ENCODE data around the gene MSANTD2.

The MSANTD2 gene

DNA sequence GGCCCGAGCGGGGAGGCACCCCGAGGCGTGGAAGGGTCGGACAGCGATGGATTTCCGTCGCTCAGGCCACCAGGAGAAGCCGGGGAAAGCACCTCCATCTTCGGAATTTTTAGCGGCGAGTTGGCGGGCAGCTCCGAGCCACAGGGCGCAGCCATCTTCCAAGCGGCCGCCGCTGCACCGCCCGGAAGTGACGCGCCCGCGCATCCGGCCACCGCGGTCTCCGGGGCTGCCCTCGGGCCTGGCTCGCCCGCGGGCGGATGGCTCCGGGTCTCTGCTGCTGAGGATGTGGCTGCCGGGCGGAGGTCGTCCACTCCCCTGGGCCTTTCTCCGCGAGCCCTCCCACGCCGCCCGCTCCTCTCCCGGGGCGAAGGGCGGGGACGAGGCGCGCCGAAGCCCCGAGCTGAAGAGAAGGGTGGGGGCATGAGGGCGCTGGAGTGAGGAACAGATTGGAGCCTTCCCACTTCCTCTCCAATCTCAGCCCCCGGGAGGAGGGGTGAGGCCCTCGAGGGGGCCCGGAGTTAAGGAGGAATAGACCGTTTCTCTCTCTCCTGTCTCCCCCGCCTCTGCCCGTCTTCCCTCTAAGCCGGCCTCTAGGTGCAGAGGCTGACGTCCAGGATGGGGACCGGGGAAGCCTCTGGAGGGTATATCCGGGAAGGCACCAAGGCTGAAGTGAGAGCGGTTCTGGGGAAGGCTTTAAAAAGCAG, at the start of gene MSANTD2:
MSANTD2 (minus strand) TSS at position 181 of the 704 bp plus-strand sequence; CDS start at position 155, 26 bp downstream.
- DNase-seq, result peak; percentile 78

DNA sequence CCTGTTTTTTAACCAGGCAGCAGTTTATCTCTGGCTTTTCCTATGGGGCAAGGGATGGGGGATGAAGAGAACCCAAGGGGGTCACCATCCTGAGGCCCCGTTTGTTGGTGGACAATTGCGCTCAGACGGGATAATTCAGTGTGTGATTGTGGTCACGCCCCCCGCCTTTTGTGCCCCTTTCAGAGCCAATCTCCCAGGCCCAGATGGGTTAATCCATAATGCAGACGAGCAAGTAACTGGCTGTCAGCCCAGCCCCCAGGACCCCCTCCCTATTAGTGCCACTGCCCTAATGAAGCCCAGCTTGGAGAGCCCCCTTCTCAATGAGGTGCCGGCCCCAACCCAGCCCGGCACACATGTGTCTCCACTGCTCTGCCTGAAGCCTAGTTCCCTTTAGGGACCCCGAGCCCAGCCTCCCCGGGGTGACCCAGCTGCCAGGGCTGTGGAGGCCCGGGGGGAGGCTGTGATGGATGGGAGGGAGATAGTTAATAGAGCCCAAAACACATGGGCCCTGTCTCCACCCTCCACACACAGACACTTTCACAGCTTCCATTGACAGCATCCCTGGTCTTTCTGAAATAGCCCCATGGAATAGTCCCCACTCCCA, 46.0 kb upstream of the MSANTD2 start:
- no peak for DNase-seq

DNA sequence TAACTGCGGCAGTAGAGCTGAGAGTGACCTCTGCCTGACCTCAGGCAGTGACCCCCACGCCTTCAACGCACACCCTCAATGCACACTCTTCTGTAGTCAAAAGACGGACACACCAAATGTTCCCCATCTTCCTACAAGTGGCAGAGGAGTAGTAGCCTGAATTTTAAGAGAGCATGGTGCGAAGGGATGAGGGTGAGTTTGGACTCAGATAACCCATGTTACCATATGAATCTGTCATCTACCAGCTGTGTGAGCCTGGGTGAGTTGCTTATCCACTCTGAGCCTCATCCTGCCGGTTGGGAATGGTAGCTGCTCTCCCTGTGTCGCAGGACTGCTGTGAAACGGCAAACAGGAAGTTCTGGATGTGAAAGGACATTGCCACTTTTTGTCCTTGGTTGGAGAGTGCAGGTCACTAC, 44.5 kb upstream of the MSANTD2 start:
- DNase-seq, result no peak

DNA sequence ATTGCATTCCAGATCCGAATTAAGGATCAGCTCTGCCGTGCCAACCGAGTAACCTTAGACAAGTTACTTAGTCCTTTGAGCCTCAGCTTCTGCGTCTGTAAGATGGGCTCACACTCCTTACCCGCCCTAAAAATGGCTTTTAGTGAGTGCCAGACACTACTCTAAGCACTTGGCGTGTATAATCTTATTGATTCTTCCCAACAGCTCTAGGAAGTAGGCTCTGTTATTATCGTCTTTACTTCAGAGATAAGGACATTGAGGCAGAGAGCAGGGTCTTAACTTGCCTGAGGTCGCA, 43.4 kb upstream of the MSANTD2 start:
- no peak for DNase-seq

DNA sequence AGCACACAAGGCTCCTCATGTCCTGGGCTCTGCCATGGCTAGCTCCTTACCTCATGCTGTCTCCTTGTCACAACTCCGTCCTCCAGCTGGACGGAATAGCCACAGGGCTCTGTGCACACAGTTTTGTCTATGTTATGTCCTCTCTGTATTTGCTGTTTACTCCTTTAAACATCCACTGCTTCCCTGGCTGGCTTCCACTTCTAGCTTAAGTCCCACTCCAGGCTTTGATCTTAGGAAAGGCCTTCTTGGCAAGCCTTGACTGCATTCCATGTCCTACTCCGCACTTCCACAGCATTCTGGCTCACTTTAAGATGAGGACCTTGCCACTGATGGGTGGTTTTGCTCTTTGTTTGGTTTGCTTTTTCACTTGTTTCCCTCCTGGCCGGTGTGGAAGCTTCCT, 42.1 kb upstream of the MSANTD2 start:
- DNase-seq, result no peak

DNA sequence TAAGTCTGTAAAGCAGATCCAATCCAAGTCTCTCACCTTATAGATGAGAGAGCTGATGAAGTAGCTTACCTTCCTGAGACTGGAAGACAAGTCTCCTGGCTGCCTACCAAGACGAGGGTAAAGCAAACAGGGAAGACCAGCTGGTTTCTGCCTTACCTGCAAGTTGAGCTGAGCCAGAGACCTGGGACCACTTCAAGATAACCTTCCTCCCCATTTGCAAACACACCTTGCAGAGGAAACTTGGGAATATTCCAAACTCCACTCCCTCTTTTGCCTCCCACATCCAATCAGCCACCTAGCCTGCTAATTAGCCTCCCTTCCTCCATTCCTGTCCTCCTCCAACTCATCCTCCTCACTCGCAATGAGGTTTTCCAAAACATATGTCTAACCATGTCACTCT, 41.6 kb upstream of the MSANTD2 start:
- DNase-seq, result no peak

DNA sequence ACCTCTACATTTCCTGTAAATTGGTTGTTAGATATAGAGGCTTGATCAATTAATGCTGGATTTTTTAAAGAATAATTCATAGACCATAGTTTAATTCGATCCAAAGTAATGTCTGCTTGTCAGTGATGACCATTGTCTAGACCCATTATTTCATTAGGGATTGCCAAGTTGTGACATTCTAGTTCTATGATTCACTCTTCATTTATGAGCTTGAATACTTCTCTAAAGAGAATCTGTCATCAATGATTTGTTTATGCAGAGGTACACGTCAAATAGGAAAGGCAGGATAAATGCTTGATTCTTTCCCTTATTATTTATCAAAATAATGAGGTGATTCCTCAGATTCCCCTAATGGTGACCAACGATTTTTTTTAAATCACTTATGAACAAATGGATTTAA, 41.0 kb upstream of the MSANTD2 start:
- DNase-seq, result no peak

DNA sequence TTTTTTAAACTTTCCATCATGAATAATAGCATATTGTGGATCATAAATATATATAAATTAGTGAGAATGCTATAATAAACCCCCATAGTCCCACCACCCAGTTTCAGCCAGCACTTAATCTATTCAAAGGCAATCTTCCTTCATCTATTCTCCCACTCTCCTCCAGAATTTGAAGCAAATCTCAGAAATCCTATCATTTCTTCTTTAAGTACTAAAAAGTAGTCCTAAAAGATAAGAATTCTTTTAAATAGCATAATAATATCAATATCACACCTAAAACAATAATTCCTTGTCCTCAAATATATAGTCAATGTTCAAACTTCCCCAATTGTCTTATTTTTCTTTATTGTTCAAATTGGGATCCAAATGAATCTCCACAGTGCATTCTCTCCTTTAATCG, 40.5 kb upstream of the MSANTD2 start:
- DNase-seq, result no peak

DNA sequence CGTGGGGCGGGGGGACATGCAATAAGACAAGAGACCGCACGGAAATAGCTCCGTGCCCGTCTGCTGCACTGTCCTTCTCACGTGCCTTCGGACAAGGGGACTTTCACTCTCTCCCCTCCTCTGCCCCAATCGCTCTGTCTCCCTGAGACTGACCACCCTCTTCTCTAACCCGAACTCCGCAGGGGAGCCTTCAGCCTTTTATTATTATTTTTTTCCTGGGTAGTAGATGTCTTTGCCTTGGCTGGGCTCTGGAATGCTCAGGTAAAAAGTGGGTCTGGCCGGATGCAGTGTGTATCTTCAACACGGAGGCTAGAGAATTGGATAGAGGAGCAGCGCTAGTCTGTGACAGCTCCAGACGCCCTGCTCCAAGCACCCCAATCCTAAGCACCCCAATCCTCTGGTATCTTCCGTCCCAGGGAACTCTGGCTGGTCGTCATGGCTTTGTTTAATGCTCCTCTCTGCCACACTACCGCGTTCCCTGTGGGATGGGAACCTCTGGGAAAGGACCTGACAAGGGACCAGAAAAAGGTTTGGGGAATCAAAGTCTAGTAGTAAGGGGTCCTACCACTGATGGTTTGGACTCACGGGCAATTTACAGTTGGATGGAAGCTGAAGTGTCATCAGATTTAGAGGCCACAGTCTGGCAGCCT, 39.9 kb upstream of the MSANTD2 start:
- no peak for DNase-seq

DNA sequence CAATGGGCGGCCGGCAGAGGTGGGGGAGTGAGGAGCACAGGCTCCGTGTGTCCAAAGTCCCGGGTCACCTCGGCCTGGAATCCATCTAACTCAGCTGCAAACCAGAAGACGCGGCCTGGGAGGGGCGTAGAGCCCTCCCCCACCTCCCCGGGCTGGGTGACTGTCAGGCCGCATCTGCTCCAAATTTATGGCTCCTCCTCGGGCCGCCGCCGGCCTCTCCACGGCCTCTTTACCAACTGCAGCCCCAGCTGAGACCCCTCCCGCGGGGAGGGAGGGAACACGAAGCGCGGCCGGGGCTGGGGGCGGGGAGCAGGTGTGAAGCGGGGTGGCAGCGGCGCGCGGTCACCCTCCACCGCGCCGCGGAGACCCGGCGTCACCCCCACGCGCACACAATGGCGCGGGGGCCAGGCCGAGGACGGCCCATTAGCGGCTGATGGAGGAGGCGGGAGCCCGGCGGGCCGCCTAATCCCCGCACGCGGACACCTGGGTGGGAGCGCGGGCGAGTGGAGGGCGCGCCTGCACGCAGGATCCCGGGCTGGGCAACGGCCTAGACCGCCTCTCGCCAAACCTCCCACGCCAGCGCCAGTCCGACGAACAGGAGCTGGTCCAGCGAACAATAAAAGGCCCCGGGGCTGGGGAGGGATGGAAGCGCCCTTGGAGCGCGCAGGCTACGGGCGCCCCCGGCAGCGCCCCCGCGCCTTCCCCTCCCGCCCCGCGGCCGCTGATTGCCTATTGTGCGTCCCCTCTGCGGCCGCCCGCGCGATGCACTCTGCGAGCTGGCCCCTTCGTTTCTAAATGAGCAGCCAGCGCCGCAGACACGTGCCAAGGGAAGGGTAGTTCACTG, 39.1 kb upstream of the MSANTD2 start:
- no peak for DNase-seq

DNA sequence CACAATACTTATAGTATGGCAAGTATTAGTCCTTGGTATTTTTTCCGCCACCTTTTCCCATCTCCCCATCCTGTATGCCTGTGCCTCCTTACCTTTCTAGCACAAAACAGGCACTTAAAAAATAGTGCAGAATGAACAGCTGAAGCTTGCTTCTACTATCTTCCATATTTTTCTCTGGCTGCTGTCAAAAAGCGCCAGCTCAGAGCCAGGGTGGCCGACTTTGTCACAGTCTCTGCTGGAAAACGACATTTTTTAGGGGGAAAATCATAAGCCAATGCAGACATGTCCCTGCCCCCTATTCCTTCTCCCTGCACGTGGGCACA, 38.6 kb upstream of the MSANTD2 start:
- no peak for DNase-seq

DNA sequence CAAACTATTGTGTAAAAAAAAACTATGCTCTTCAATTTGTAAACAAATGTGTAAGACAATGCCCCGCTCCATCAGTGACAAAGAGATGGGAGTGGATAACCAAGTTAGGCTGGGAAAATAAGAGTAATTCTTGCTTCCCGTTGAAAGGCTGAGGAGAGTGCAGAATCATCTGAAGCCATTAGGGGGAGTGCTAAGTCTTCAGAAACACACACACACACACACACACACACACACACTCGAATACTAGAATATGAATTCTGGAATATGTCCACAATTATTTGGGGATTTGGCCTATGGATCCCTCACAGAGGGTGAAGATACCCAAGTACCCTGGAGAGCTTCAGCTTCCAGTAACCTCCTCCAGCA, 37.3 kb upstream of the MSANTD2 start:
- no peak for DNase-seq

DNA sequence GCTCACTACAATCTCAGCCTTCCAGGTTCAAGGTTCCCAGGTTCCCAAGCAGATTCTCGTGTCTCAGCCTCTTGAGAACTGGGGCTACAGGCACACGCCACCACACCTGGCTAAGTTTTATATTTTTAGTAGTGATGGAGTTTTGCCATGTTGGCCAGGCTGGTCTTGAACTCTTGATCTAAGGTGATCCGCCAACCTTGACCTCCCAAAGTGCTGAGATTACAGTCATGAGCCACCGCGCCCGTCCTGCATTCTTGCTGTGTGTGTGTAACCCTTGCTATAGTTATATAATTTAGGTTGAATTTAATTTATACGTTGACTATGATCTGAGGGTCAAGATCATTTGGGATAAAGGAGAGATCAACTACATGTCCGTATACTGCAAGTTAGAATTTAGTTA, 35.7 kb upstream of the MSANTD2 start:
- DNase-seq, result no peak

DNA sequence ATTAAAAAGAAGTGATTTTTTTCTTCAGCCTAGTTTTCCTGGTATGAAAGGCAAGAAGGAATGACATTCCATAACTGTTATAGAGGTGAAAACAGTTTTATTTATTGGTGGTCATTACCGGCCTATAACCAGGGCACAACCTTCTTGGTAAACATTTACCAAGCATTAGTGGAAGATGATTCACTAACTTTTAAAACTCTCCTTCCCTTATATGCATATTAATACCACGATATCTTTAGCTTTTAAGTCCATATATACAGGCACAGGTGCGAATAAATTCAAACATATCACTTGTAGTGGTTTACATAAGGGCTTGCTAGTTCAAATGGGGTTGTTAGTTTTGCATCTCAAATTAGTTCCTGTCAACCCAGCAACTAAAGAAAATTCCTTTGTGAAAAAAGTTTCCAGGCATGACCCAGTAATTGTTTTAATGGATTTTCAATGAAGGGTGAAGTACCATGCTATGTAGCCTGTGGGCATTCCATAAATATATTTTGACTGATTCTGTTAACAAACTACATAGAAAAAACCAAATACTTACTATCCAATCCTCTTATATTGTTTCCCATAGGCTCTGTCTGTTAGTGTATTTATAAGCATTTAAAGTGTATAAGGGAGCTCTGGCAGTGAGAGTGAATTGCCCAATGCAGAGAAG, 34.4 kb upstream of the MSANTD2 start:
- DNase-seq, result no peak

DNA sequence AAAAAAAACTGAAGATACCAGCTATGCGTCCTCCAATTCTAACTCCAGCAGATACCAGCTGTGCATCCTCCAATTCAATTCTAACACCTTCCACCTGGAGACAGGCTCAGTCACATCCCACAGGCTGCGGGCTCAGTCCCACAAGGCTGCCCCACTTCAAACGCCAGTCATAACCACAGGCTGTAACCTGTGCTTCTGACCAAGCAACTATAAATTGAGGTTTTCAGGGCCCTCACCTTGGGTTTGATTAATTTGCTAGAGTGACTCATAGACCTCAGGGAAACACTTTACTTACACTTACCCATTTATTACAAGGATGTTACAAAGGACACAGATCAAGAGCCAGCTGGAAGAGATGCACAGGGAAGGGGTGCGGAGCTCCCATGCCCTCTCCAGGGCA, 32.4 kb upstream of the MSANTD2 start:
- DNase-seq, result no peak

DNA sequence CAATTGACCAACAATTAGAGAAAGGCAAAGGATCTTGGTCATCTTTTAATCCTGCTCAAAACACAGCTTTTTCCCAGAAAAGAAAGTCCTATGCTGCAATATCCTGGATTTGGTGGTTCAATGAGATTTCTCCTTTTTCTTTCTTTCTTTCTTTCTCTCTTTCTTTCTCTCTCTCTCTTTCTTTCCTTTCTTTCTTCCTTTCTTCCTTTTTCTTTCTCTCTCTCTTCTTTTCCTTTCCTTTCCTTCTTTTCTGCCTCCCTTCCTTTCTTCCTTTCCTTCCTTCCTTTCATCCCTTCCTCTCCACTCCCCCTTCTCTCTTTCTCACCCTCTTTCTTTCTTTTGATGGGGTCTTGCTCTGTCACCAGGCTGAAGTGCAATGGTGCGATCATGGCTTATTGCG, 31.7 kb upstream of the MSANTD2 start:
- no peak for DNase-seq

DNA sequence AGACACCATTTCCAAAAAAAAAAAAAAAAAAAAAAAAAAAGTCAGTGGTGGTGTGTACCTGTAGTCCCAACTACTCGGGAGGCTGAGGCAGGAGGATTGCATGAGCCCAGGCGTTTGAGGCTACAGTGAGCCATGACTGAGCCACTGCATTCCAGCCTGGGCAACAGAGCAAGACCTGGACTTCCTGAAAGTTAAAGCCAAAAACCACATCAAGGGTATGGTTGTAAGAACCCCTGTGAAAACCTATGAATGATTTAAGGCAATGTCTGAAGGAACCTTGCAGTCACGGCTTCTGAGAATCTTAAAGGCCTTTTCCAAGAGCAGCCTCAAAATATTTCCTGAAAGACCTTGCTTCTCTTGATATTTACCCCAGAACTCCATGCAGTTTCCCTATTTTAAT, 30.5 kb upstream of the MSANTD2 start:
- no peak for DNase-seq

DNA sequence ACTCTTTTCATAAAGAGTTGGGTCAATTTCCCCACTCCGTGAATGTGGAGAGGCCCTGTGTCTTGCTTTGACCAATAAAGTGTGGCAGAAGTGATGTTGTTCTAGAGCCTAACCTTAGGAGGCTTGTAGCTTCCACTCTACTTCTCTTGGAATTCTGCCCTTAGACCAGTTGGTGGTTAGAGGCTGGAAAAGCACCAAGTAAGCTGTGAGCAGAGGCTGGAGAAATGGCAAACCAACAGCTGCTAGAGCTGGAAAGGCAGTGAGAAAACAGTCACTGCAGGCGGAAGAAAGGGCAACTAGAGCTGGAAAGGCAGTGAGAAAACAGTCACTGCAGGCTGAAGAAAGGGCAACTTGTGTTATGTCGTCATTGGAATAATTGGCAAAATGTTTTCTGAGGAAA, 29.8 kb upstream of the MSANTD2 start:
- DNase-seq, result no peak

DNA sequence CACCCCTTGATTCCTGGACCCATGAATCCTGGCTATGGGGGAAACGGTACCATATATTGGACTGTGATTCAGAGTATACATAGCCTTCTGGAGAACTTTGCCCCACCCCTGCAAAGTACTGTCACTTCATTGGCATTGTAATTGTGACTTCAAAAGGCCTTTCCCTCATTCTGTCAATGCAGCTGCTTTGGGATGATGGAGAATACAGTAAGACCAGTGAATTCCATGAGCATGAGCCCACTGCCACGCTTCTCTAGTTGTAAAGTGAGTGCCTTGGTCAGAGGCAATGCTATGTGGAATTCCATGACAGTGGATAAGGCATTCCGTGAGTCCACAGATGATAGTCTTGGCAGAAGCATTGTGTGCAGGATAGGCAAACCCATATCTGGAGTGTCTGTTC, 25.7 kb upstream of the MSANTD2 start:
- DNase-seq, result no peak

DNA sequence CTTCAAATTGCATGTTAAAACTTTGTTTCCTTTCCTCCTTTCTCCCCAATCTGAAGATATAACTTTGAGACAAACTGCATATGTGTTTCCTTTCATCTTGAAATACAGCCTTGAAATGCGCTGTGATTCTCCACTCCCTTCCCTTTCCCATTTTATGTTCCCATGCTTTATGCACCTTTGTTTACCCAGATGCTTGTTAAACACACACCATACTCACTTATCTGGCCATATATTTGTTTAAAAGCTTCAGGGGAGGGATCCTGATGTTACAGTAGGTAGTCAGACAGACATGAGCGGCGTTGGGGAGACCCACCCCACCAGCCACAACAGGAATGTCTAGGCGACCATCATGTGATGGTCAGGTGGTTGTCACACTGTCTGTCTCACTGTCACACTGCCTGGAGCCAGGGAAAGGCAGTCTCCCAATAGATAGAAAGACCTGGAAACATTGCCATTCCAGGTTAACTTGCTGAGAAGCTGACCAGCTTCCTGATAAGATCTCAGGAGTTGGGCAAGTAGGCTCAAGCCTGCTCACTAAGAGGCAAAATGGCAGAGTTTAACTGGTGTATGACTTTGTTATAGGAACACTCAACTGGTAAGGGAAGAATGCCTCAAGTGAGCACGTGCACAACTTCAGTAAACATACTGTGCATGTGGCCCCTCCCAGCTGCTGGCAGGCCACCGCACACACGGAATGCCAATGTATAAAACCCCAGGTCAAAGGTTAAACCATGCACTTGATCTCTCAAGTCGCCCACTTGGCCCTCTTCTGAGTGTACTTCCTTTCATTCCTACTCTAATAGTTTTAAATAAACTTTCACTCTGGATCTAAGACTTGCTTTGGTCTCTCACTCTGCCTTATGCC, 23.5 kb upstream of the MSANTD2 start:
- DNase-seq, result no peak

DNA sequence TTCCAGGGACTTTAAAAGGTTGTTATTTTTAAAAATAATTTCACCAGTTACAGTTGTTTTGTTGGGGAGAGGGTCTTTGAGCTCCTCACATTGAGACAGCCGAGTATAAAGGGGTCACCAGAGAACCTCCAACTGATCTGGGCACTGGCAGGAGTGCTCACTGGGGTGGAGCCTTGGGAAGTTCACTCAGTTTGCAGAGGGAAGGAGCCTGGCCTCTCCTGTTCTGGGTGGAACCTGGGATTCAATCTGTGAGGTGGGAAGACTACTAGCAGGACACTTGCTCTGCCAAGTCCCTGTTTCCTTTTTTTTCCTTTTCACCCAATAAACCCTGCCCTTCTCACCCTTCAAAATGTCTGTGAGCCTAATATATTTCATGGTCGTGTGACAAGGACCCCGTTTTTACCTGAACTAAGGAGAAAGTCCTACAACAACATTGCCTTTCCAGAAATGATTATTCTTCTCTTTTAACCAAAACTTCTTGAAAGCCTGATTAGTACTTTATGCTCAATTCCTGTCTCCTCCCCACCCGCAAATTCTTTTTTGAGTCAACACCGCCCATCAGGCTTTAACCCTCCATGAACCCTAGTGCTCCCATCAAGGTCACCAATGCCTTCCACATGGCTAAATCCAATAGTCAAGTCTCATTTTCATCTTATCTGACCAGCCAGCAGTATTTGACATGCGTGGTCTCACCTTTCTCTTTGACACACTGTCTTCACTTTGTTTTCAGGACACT, 22.0 kb upstream of the MSANTD2 start:
- DNase-seq, result no peak

DNA sequence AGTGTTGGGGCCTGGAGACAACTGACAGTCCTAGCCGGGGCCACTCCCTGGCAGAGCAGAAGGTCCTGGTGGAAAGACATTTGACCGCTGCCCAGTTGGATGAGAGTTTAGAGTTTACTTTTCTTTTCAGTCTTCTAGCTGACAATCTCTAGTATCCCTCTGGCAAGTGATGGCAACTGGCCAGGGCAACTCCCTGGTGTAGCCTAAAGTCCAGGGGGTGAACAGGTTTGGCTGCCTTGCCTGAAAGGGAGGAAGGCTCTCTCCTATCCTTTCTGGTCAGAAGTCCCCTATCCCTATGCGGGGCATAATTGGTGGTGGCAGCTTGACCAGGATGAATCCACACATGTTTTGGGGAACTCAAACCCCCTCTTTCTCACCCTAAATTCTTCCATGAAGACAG, 16.8 kb upstream of the MSANTD2 start:
- DNase-seq, result no peak
